HL-60 (cell line): ENCODE measurements around the gene CDK17.
"Not testable (repeated sequence)": the region's sequence is repeated elsewhere in the genome, so short reads cannot be mapped to it uniquely, and the experiment has no call there.

Experiments
- DNase-seq, 2 experiments: peaks; one replicate each; pipeline ENCODE4 v3.0.0-alpha.2; 2010 to 2020; ENCODE audit warnings: low read depth in 1 of 2, low spot score in 1 of 2
- H3K27ac ChIP-seq: fragments of 250-450 bp; sonication (Bioruptor Pico); replicated peaks from 2 replicates; pipeline ENCODE4 v1.5.1; 2020; ENCODE audit warnings: mild to moderate bottlenecking, moderate library complexity
- H3K27me3 ChIP-seq: fragments of 250-450 bp; sonication (Bioruptor Pico); 2 replicates; pipeline ENCODE4 v1.5.1; 2021; ENCODE audit warnings: mild to moderate bottlenecking, moderate library complexity; ENCODE audit not compliant: insufficient read depth, poor library complexity, severe bottlenecking
- H3K4me3 ChIP-seq: replicated peaks from 2 replicates; pipeline ENCODE4 v1.5.1; 2011; ENCODE audit warnings: mild to moderate bottlenecking, control low read depth, low read length; ENCODE audit not compliant: insufficient read depth
- GABPA ChIP-seq: IDR thresholded peaks from 2 replicates; pipeline ENCODE4 v1.6.1; 2012; ENCODE audit warnings: low read depth
- POLR2AphosphoS5 ChIP-seq: IDR thresholded peaks from 2 replicates; pipeline ENCODE4 v1.6.1; 2012; ENCODE audit warnings: low read depth
- SPI1 ChIP-seq: IDR thresholded peaks from 2 replicates; pipeline ENCODE4 v1.6.1; 2012; ENCODE audit warnings: low read depth, mild to moderate bottlenecking, borderline replicate concordance
- TF ChIP-seq, protein P1 (sequence below): IDR thresholded peaks from one replicate; pipeline ENCODE4 v1.5.1; 2011; ENCODE audit warnings: low read length, control low read depth, inconsistent platforms; ENCODE audit not compliant: insufficient read depth
- TF ChIP-seq, protein P2 (sequence below): IDR thresholded peaks from 2 replicates; pipeline ENCODE4 v1.6.1; 2012; ENCODE audit warnings: low read depth; ENCODE audit not compliant: insufficient replicate concordance

CDK17 gene

DNA sequence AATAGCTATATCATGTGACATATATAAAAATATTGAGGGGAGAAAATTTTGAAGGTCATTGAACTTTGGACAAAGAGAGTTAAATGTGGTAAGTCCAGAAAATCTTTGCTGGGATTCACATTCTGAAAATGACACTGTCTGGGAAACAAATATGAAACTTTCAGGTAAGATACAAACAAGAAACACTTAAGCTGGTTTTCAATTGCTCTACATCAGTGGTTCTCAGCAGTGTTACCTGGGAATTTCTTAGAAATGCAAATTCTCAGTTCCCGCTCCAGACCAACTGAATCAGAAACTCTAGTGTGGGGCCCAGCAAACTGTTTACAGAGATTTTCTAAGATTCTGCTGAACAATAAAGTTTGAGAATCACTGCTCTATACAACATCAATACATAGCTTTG, 3.6 kb upstream of the CDK17 start:
- TF ChIP-seq, protein P1, sequence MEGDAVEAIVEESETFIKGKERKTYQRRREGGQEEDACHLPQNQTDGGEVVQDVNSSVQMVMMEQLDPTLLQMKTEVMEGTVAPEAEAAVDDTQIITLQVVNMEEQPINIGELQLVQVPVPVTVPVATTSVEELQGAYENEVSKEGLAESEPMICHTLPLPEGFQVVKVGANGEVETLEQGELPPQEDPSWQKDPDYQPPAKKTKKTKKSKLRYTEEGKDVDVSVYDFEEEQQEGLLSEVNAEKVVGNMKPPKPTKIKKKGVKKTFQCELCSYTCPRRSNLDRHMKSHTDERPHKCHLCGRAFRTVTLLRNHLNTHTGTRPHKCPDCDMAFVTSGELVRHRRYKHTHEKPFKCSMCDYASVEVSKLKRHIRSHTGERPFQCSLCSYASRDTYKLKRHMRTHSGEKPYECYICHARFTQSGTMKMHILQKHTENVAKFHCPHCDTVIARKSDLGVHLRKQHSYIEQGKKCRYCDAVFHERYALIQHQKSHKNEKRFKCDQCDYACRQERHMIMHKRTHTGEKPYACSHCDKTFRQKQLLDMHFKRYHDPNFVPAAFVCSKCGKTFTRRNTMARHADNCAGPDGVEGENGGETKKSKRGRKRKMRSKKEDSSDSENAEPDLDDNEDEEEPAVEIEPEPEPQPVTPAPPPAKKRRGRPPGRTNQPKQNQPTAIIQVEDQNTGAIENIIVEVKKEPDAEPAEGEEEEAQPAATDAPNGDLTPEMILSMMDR, result no peak
- no peaks in the 10 kb centered on the region for H3K27me3 ChIP-seq
- no peak for DNase-seq
- H3K27ac ChIP-seq, result no peak overlapping the region
- H3K4me3 ChIP-seq, result no peak overlapping the region

DNA sequence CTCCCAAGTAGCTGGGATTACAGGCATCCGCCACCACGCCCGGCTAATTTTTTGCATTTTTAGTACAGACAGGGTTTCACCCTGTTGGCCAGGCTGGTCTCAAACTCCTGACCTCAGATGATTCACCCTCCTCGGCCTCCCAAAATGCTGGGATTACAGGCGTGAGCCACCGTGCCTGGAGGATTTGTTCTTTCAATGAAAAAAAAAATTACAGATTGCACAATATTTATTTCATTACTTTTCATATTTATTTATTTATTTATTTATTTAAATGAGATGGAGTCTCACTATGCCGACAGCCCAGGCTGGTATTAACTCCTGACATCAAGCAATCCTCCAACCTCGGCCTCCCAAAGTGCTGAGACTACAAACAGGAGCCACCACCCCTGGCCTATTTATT, 2.3 kb upstream of the CDK17 start:
- not testable (repeated sequence) for H3K4me3 ChIP-seq, H3K27ac ChIP-seq, H3K27me3 ChIP-seq, DNase-seq

DNA sequence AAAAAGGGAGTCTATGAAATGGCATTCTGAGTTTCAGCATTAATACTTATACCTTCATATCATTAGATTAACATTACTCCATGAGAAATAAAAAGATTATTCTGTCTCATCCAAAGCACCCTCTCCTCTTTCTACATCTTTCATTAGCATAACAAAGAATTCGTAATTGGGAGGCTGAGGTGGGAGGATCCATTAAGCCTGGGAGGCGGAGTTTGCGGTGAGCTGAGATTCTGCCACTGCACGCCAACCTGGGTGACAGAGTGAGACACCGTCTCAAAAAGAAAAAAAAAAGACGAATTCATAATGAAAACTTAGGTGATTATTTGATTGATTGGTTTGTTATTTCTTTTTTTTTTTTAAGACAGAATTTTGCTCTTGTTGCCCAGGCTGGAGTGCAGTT, 1.8 kb upstream of the CDK17 start:
- Histone ChIP-seq H3K27ac (no peak overlapping the region), H3K4me3 (no peak overlapping the region), H3K27me3 (no peaks in the 10 kb centered on the region)
- TF ChIP-seq SPI1, result no peak
- TF ChIP-seq, protein P1, result no peak
- TF ChIP-seq POLR2AphosphoS5, result no peak
- no peak for TF ChIP-seq GABPA
- TF ChIP-seq, protein P2, sequence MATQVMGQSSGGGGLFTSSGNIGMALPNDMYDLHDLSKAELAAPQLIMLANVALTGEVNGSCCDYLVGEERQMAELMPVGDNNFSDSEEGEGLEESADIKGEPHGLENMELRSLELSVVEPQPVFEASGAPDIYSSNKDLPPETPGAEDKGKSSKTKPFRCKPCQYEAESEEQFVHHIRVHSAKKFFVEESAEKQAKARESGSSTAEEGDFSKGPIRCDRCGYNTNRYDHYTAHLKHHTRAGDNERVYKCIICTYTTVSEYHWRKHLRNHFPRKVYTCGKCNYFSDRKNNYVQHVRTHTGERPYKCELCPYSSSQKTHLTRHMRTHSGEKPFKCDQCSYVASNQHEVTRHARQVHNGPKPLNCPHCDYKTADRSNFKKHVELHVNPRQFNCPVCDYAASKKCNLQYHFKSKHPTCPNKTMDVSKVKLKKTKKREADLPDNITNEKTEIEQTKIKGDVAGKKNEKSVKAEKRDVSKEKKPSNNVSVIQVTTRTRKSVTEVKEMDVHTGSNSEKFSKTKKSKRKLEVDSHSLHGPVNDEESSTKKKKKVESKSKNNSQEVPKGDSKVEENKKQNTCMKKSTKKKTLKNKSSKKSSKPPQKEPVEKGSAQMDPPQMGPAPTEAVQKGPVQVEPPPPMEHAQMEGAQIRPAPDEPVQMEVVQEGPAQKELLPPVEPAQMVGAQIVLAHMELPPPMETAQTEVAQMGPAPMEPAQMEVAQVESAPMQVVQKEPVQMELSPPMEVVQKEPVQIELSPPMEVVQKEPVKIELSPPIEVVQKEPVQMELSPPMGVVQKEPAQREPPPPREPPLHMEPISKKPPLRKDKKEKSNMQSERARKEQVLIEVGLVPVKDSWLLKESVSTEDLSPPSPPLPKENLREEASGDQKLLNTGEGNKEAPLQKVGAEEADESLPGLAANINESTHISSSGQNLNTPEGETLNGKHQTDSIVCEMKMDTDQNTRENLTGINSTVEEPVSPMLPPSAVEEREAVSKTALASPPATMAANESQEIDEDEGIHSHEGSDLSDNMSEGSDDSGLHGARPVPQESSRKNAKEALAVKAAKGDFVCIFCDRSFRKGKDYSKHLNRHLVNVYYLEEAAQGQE, result no peak
- no peak for DNase-seq

DNA sequence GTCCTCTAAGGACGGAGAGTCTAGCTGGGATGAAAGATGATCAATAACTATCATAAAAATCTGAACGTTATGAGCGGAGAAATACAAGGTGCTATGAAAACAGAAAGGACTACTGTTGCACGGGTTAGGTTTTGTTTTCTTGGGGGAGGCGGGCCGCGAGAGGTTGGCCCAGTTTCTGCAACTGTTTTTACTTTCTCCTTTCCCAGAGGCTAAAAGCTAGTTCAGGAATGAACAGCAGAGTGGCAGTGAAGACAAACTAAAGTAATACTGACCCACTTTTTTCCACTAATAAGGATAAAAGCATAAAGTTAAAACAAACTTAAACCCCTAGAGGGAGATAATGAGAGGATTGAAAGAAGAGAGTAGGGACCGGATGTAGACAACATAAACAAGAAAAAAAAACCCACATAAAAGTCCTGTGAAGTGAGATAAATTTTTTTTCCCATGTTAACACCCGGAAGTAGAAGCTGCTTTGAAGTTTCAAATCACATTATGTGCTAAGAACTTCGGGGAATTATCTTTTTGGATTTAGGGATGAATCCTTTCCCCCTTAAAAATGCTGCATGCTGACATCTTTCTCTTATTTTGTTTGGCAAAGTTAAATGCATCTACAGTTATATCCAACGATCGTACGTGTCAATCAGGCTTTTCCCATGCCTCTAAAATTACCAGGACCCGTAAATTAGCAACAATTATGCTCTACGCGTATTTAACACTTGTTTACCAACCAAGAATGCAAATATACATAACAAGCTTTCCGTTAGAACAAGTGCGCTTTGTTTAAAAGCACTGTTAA, 1.0 kb upstream of the CDK17 start:
- TF ChIP-seq, protein P1, result no peak
- TF ChIP-seq POLR2AphosphoS5 (no peak), GABPA (0 out of 2 replicates have a peak, but pooled peaks have one; percentile 29), SPI1 (no peak)
- TF ChIP-seq, protein P2, result no peak
- no peaks in the 10 kb centered on the region for H3K27me3 ChIP-seq
- H3K4me3 ChIP-seq, result peak overlapping the region; percentile 54
- H3K27ac ChIP-seq, result peak overlapping the region; percentile 91
- DNase-seq, result peak; percentile 13 to 29
